Keratinocyte (primary cell): ENCODE data around the gene ATP6V0E1. TPM values are rescaled to one million over a fixed set of nuclear protein-coding genes. Genes with fewer than 3 reads are reported as not detected.

Source experiments
- DNase-seq: peaks from one replicate; pipeline ENCODE4 v3.0.0-alpha.2; 2011; ENCODE audit warnings: low read depth, missing footprints, low spot score
- FAIRE-seq: peaks from 2 replicates; lab custom pipeline; 2011; peaks lifted over from hg19 to GRCh38; lab: Jason Lieb, UNC
- H2AFZ ChIP-seq: 2 replicates; pipeline ENCODE4 v1.6.0; 2012; ENCODE audit warnings: low read length, control low read depth, inconsistent platforms; ENCODE audit not compliant: control insufficient read depth
- H3K27ac ChIP-seq: 2 replicates; pipeline ENCODE4 v1.5.1; 2011; ENCODE audit warnings: low read length; ENCODE audit not compliant: control insufficient read depth, insufficient read depth
- H3K27me3 ChIP-seq: 3 replicates; pipeline ENCODE4 v1.6.0; 2011; ENCODE audit warnings: low read length; ENCODE audit not compliant: control insufficient read depth, insufficient read depth; ENCODE audit errors: extremely low read depth
- H3K36me3 ChIP-seq, 2 experiments: 2 replicates in 1 of 2; 3 replicates in 1 of 2; pipeline ENCODE4 v1.5.1; 2011; ENCODE audit warnings: low read length in 2 of 2, mild to moderate bottlenecking in 1 of 2; ENCODE audit not compliant: control insufficient read depth in 2 of 2, insufficient read depth in 2 of 2; ENCODE audit errors: extremely low read depth in 1 of 2
- H3K4me1 ChIP-seq: 3 replicates; pipeline ENCODE4 v1.5.1; 2011; ENCODE audit warnings: low read length; ENCODE audit not compliant: control insufficient read depth, insufficient read depth; ENCODE audit errors: extremely low read depth
- H3K4me2 ChIP-seq: 3 replicates; pipeline ENCODE4 v1.6.0; 2011; ENCODE audit warnings: low read depth, low read length; ENCODE audit not compliant: control insufficient read depth, insufficient read depth; ENCODE audit errors: extremely low read depth
- H3K4me3 ChIP-seq, 3 experiments: fragments of 200-600 bp in 1 of 3; sonication (generic) in 1 of 3; 2 replicates in 2 of 3; 3 replicates in 1 of 3; pipeline ENCODE4 v1.5.1; 2011 to 2016; ENCODE audit warnings: low read length in 3 of 3, mild to moderate bottlenecking in 3 of 3, control low read depth in 2 of 3, inconsistent platforms in 1 of 3, low read depth in 1 of 3, mixed read lengths in 1 of 3, mixed run types in 1 of 3, moderate library complexity in 1 of 3; ENCODE audit not compliant: control insufficient read depth in 2 of 3, insufficient read depth in 2 of 3; ENCODE audit errors: extremely low read depth in 1 of 3
- H3K79me2 ChIP-seq: 2 replicates; pipeline ENCODE4 v1.6.0; 2012; ENCODE audit warnings: low read length; ENCODE audit not compliant: control insufficient read depth, insufficient read depth
- H3K9ac ChIP-seq: 3 replicates; pipeline ENCODE4 v1.6.0; 2011; ENCODE audit warnings: low read length; ENCODE audit not compliant: control insufficient read depth, insufficient read depth; ENCODE audit errors: extremely low read depth
- H3K9me1 ChIP-seq: 3 replicates; pipeline ENCODE4 v1.6.0; 2011; ENCODE audit warnings: low read length; ENCODE audit not compliant: control insufficient read depth, insufficient read depth; ENCODE audit errors: extremely low read depth
- H3K9me3 ChIP-seq: 2 replicates; pipeline ENCODE4 v1.5.1; 2012; ENCODE audit warnings: low read depth, low read length; ENCODE audit not compliant: control insufficient read depth
- H4K20me1 ChIP-seq: 3 replicates; pipeline ENCODE4 v1.6.0; 2011; ENCODE audit warnings: low read length; ENCODE audit not compliant: control insufficient read depth, insufficient read depth; ENCODE audit errors: extremely low read depth
- EZH2 ChIP-seq: IDR thresholded peaks from one replicate; pipeline ENCODE4 v1.6.1; 2012; ENCODE audit warnings: inconsistent platforms, mild to moderate bottlenecking, low read length, moderate library complexity
- dilution Hi-C: fragments of 300-500 bp; cut with MboI; formaldehyde crosslinking; loops from one replicate; pipeline ENCODE4 v1.7.0; 2020; ENCODE audit warnings: low sequenced_read_pairs; ENCODE audit not compliant: extremely low pct_ligation_motif_present
- polyA plus RNA-seq, 5 experiments: library from polyadenylated mRNA; depleted of rRNA in 3 of 5; stranded (reverse) in 3 of 5; stranded (forward) in 1 of 5; unstranded in 1 of 5; fragments of >200 nt; gene quantifications; 1 replicate in 1 of 5; 2 replicates in 3 of 5; 3 replicates in 1 of 5; pipeline versions ENCODE4 v1.2.1 to v1.2.3, GENCODE V29; 2011 to 2012; ENCODE audit warnings: missing spikeins in 2 of 5, low read depth in 1 of 5, low replicate concordance in 1 of 5
- TF ChIP-seq, protein P1 (sequence below), 3 experiments: IDR thresholded peaks in 1 of 3; conservative IDR thresholded peaks in 1 of 3; optimal IDR thresholded peaks in 1 of 3; 2 replicates in 2 of 3; 3 replicates in 1 of 3; pipeline versions ENCODE3 to v1.5.1; 2011; ENCODE audit warnings: low read length in 3 of 3, mild to moderate bottlenecking in 3 of 3, moderate library complexity in 2 of 3, control low read depth in 1 of 3, inconsistent platforms in 1 of 3; ENCODE audit not compliant: insufficient read depth in 2 of 3; ENCODE audit errors: extremely low read depth in 1 of 3

The ATP6V0E1 gene
- polyA plus RNA-seq, 1 donor (not counting 4 experiments of a cell fraction or from before 2014, with no cell fraction given): 533 TPM

DNA sequence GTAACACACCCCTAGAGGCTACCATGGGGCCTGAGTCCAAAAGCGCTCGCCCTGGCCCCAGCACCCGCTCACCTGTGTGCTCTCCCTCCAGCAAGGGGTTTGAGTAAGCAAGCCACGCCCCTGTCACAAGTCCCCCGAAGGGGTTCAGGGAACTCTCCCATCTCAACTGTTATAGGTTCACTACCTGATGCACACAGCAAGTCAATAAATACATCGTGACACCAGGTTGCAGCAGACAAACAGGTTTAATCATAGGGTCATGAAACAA, 64.2 kb downstream of the ATP6V0E1 start:
- Histone ChIP-seq H3K79me2 (no peaks in the 10 kb centered on the region), H3K4me3 (no peak overlapping the region), H4K20me1 (no peaks in the 10 kb centered on the region), H2AFZ (no peak overlapping the region), H3K4me2 (no peak overlapping the region), H3K9me1 (no peaks in the 10 kb centered on the region), H3K9ac (no peak overlapping the region), H3K4me1 (peaks cover 7% of the 10 kb centered on the region), H3K27me3 (no peaks in the 10 kb centered on the region), H3K9me3 (no peaks in the 10 kb centered on the region), H3K36me3 (no peaks in the 10 kb centered on the region), H3K27ac (no peak overlapping the region)
- dilution Hi-C loops: no loop called here
- TF ChIP-seq, protein P1, sequence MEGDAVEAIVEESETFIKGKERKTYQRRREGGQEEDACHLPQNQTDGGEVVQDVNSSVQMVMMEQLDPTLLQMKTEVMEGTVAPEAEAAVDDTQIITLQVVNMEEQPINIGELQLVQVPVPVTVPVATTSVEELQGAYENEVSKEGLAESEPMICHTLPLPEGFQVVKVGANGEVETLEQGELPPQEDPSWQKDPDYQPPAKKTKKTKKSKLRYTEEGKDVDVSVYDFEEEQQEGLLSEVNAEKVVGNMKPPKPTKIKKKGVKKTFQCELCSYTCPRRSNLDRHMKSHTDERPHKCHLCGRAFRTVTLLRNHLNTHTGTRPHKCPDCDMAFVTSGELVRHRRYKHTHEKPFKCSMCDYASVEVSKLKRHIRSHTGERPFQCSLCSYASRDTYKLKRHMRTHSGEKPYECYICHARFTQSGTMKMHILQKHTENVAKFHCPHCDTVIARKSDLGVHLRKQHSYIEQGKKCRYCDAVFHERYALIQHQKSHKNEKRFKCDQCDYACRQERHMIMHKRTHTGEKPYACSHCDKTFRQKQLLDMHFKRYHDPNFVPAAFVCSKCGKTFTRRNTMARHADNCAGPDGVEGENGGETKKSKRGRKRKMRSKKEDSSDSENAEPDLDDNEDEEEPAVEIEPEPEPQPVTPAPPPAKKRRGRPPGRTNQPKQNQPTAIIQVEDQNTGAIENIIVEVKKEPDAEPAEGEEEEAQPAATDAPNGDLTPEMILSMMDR (optimal IDR thresholded peaks at IDR 0.05 in 1 of 3, IDR thresholded peaks at IDR 0.05 in 1 of 3, conservative IDR thresholded peaks at IDR 0.05 in 1 of 3; ENCODE audit: extremely low read depth in 1 of 3, insufficient read depth in 2 of 3, low read length in 3 of 3): no peak
- no peak for TF ChIP-seq EZH2
- DNase-seq (no peak), FAIRE-seq (no peak)

DNA sequence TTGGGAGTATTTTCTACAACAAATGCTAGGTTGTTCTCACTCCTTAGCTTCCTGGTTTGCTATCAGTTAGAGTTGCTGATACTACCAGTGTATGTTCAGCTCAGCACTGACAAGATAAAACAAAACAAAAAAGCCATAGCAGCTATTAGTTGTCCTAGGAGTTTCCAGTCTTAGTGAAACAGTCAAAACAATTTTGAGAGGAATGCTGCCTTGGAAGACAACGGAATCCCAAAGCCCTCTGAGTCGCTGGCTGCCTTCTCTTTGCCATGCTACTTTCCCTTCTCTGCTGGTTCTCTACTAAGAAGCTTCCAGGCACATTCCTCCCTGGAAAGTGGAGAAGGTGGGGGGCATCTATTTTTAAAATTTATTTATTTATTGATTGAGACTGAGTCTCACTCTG, 67.2 kb downstream of the ATP6V0E1 start:
- Histone ChIP-seq H3K9me3 (no peaks in the 10 kb centered on the region), H3K4me1 (peaks cover 18% of the 10 kb centered on the region), H4K20me1 (no peaks in the 10 kb centered on the region), H2AFZ (no peak overlapping the region), H3K27me3 (no peaks in the 10 kb centered on the region), H3K36me3 (no peaks in the 10 kb centered on the region), H3K4me3 (no peak overlapping the region), H3K9ac (no peak overlapping the region), H3K9me1 (no peaks in the 10 kb centered on the region), H3K79me2 (no peaks in the 10 kb centered on the region), H3K4me2 (no peak overlapping the region), H3K27ac (no peak overlapping the region)
- no peak for TF ChIP-seq EZH2
- TF ChIP-seq, protein P1 (optimal IDR thresholded peaks at IDR 0.05 in 1 of 3, IDR thresholded peaks at IDR 0.05 in 1 of 3, conservative IDR thresholded peaks at IDR 0.05 in 1 of 3; ENCODE audit: extremely low read depth in 1 of 3, insufficient read depth in 2 of 3, low read length in 3 of 3): no peak
- DNase-seq: no peak
- FAIRE-seq: no peak
- dilution Hi-C loops: no loop called here
